ENCODE data around the gene AMBP.

The AMBP gene

DNA sequence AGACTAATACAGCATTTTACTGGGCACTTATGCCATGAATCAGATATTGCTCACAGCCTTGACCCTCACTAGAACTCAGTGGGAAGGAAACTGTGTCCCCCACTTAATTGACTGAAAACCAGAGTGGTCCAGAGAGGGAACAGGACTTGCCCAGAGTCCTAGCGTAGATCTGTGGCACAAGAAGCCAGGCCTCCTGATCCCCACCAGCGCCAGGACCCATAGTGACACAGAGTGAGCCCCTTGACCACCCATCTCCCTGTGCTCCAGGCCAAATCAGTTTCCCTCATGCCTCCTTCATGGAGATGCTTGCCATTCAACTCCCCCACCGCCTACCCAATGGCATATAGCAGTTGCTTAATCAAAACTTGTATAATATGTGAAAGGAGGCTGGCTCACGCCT, 12.7 kb upstream of the AMBP start:
- Histone ChIP-seq H3K4me3 (ENCODE audit: low read depth, low read length) (no peak overlapping the region), H3K4me1 (ENCODE audit: control insufficient read depth, insufficient read depth, low read length) (no peaks in the 10 kb centered on the region), H3K27ac (ENCODE audit: extremely low read depth, low read depth, low read length) (no peak overlapping the region), H3K9me3 (ENCODE audit: control insufficient read depth, insufficient read depth, low read depth, low read length) (no peaks in the 10 kb centered on the region), H3K36me3 (ENCODE audit: control insufficient read depth in 2 of 2, insufficient read depth in 1 of 2, low read length in 2 of 2) (no peaks in the 10 kb centered on the region)
- POLR2A ChIA-PET = no interaction called here
- TF ChIP-seq, protein P1, sequence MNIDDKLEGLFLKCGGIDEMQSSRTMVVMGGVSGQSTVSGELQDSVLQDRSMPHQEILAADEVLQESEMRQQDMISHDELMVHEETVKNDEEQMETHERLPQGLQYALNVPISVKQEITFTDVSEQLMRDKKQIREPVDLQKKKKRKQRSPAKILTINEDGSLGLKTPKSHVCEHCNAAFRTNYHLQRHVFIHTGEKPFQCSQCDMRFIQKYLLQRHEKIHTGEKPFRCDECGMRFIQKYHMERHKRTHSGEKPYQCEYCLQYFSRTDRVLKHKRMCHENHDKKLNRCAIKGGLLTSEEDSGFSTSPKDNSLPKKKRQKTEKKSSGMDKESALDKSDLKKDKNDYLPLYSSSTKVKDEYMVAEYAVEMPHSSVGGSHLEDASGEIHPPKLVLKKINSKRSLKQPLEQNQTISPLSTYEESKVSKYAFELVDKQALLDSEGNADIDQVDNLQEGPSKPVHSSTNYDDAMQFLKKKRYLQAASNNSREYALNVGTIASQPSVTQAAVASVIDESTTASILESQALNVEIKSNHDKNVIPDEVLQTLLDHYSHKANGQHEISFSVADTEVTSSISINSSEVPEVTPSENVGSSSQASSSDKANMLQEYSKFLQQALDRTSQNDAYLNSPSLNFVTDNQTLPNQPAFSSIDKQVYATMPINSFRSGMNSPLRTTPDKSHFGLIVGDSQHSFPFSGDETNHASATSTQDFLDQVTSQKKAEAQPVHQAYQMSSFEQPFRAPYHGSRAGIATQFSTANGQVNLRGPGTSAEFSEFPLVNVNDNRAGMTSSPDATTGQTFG (tag by site-specific recombination; IDR thresholded peaks at IDR 0.05; ENCODE audit: borderline replicate concordance) = no peak
- TF ChIP-seq ZNF654 (tag by site-specific recombination; IDR thresholded peaks at IDR 0.05; ENCODE audit: low read depth) (no peak), ZNF664 (tag by site-specific recombination; IDR thresholded peaks at IDR 0.05) (no peak), SALL2 (tag by site-specific recombination; IDR thresholded peaks at IDR 0.05; ENCODE audit: borderline replicate concordance) (no peak), REPIN1 (tag by site-specific recombination; IDR thresholded peaks at IDR 0.05; ENCODE audit: low read depth) (no peak), ZNF660 (tag by site-specific recombination; IDR thresholded peaks at IDR 0.05) (no peak), ZNF155 (tag by site-specific recombination; IDR thresholded peaks at IDR 0.05) (no peak), ZNF423 (tag by site-specific recombination; IDR thresholded peaks at IDR 0.05) (no peak), TRIM28 (IDR thresholded peaks at IDR 0.05; ENCODE audit: borderline replicate concordance, low read length) (no peak), ZFP69B (tag by site-specific recombination; IDR thresholded peaks at IDR 0.05) (no peak), ZNF239 (tag by site-specific recombination; IDR thresholded peaks at IDR 0.05) (no peak), ZXDB (tag by site-specific recombination; IDR thresholded peaks at IDR 0.05) (no peak), BCL11B (tag by site-specific recombination; IDR thresholded peaks at IDR 0.05; ENCODE audit: low read depth) (no peak)
- TF ChIP-seq, protein P2, sequence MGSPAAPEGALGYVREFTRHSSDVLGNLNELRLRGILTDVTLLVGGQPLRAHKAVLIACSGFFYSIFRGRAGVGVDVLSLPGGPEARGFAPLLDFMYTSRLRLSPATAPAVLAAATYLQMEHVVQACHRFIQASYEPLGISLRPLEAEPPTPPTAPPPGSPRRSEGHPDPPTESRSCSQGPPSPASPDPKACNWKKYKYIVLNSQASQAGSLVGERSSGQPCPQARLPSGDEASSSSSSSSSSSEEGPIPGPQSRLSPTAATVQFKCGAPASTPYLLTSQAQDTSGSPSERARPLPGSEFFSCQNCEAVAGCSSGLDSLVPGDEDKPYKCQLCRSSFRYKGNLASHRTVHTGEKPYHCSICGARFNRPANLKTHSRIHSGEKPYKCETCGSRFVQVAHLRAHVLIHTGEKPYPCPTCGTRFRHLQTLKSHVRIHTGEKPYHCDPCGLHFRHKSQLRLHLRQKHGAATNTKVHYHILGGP (tag by site-specific recombination; IDR thresholded peaks at IDR 0.05) = no peak
- CTCF ChIA-PET = interaction anchor here (1.2 to 1.8 kb wide), 4 partner anchors 8 to 17 kb away, joined by 3 to 11 read pairs (median 8); no protein-coding TSS in a partner anchor

DNA sequence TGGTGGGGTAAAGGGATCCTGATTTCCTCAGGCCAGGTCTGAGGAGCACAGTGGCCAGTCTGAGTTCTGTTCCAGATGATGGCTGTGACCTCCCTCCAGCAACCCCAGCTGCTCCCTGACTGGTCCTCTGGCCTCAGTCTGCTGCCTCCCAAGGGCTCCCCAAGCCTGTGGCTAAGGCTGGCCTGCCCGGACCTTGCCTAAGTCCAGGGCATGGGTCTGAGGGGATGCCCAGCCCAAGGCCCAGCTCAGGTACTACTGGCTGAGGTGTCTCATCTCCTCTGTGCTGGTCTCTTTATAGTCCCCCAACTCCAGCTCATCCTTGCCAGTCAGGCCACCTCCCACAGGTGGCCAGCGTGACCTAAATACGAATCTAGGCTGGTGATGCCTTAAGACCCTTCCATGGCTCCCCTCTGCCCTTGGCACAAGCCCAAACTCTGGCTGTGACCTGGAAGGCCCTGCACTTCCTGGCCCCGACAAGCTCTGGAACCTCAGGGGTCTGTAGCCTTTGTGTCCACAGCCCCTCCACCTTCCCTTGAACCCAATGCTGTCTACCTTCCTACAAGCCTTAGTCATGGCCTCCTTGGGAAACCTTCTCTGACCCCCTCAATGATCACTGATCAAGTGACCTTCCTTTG, 11.2 kb upstream of the AMBP start:
- no peak overlapping the region for H3K4me3 ChIP-seq (ENCODE audit: low read depth, low read length)
- ChIA-PET POLR2A (no interaction called here), CTCF (interaction anchor here (1.2 to 1.8 kb wide), 2 partner anchors 18 to 352 kb away, joined by 3 to 11 read pairs; no protein-coding TSS in a partner anchor)
- H3K4me1 ChIP-seq (ENCODE audit: control insufficient read depth, insufficient read depth, low read length) = no peaks in the 10 kb centered on the region
- H3K9me3 ChIP-seq (ENCODE audit: control insufficient read depth, insufficient read depth, low read depth, low read length) = no peaks in the 10 kb centered on the region
- H3K27ac ChIP-seq (ENCODE audit: extremely low read depth, low read depth, low read length) = no peak overlapping the region
- H3K36me3 ChIP-seq (ENCODE audit: control insufficient read depth in 2 of 2, insufficient read depth in 1 of 2, low read length in 2 of 2) = no peaks in the 10 kb centered on the region
- TF ChIP-seq, protein P3, sequence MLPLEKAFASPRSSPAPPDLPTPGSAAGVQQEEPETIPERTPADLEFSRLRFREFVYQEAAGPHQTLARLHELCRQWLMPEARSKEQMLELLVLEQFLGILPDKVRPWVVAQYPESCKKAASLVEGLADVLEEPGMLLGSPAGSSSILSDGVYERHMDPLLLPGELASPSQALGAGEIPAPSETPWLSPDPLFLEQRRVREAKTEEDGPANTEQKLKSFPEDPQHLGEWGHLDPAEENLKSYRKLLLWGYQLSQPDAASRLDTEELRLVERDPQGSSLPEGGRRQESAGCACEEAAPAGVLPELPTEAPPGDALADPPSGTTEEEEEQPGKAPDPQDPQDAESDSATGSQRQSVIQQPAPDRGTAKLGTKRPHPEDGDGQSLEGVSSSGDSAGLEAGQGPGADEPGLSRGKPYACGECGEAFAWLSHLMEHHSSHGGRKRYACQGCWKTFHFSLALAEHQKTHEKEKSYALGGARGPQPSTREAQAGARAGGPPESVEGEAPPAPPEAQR (tag by site-specific recombination; IDR thresholded peaks at IDR 0.05) = no peak
- no peak for TF ChIP-seq ZNF112 (tag by site-specific recombination; IDR thresholded peaks at IDR 0.05)
- no peak for TF ChIP-seq ZBTB17 (tag by site-specific recombination; IDR thresholded peaks at IDR 0.05)
- no peak for TF ChIP-seq ZNF157 (tag by site-specific recombination; IDR thresholded peaks at IDR 0.05)
- TF ChIP-seq, protein P4, sequence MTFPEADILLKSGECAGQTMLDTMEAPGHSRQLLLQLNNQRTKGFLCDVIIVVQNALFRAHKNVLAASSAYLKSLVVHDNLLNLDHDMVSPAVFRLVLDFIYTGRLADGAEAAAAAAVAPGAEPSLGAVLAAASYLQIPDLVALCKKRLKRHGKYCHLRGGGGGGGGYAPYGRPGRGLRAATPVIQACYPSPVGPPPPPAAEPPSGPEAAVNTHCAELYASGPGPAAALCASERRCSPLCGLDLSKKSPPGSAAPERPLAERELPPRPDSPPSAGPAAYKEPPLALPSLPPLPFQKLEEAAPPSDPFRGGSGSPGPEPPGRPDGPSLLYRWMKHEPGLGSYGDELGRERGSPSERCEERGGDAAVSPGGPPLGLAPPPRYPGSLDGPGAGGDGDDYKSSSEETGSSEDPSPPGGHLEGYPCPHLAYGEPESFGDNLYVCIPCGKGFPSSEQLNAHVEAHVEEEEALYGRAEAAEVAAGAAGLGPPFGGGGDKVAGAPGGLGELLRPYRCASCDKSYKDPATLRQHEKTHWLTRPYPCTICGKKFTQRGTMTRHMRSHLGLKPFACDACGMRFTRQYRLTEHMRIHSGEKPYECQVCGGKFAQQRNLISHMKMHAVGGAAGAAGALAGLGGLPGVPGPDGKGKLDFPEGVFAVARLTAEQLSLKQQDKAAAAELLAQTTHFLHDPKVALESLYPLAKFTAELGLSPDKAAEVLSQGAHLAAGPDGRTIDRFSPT (tag by site-specific recombination; IDR thresholded peaks at IDR 0.05) = no peak
- TF ChIP-seq, protein P2 (tag by site-specific recombination; IDR thresholded peaks at IDR 0.05) = no peak
- TF ChIP-seq ZNF223 (tag by site-specific recombination; IDR thresholded peaks at IDR 0.05) = no peak
- TF ChIP-seq, protein P5, sequence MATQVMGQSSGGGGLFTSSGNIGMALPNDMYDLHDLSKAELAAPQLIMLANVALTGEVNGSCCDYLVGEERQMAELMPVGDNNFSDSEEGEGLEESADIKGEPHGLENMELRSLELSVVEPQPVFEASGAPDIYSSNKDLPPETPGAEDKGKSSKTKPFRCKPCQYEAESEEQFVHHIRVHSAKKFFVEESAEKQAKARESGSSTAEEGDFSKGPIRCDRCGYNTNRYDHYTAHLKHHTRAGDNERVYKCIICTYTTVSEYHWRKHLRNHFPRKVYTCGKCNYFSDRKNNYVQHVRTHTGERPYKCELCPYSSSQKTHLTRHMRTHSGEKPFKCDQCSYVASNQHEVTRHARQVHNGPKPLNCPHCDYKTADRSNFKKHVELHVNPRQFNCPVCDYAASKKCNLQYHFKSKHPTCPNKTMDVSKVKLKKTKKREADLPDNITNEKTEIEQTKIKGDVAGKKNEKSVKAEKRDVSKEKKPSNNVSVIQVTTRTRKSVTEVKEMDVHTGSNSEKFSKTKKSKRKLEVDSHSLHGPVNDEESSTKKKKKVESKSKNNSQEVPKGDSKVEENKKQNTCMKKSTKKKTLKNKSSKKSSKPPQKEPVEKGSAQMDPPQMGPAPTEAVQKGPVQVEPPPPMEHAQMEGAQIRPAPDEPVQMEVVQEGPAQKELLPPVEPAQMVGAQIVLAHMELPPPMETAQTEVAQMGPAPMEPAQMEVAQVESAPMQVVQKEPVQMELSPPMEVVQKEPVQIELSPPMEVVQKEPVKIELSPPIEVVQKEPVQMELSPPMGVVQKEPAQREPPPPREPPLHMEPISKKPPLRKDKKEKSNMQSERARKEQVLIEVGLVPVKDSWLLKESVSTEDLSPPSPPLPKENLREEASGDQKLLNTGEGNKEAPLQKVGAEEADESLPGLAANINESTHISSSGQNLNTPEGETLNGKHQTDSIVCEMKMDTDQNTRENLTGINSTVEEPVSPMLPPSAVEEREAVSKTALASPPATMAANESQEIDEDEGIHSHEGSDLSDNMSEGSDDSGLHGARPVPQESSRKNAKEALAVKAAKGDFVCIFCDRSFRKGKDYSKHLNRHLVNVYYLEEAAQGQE (tag by site-specific recombination; IDR thresholded peaks at IDR 0.05) = no peak
- no peak for TF ChIP-seq ZNF629 (tag by site-specific recombination; IDR thresholded peaks at IDR 0.05)
